ENCODE data around the gene CYP46A1.

The CYP46A1 gene

GRCh38 chr14:99648027-99648784, 35.9 kb upstream of the CYP46A1 start:
- TF ChIP-seq CTCF (IDR thresholded peaks at IDR 0.05; ENCODE audit: insufficient read depth, low read length, missing control alignments): no peak
- ChIA-PET CTCF (interaction anchor here (1.5 kb wide), 1 partner anchor 36 kb away, joined by 4 read pairs; the partner anchor contains the start of gene CYP46A1), POLR2A (no interaction called here)
- no peak for DNase-seq (ENCODE audit: low read depth, low spot score)
- H3K4me3 ChIP-seq (ENCODE audit: low read depth, low read length): no peak overlapping the region

- no peak overlapping the region for H3K4me3 ChIP-seq (ENCODE audit: low read depth, low read length)
- POLR2A ChIA-PET: no interaction called here
- no peak for TF ChIP-seq CTCF (IDR thresholded peaks at IDR 0.05; ENCODE audit: insufficient read depth, low read length, missing control alignments)
- DNase-seq (ENCODE audit: low read depth, low spot score): no peak
- CTCF ChIA-PET: no interaction called here
Observed at GRCh38 chr14:99649219-99649618, 34.9 kb upstream of the CYP46A1 start.

GRCh38 chr14:99649643-99650042, 34.5 kb upstream of the CYP46A1 start:
- no peak overlapping the region for H3K4me3 ChIP-seq (ENCODE audit: low read depth, low read length)
- ChIA-PET CTCF (no interaction called here), POLR2A (no interaction called here)
- no peak for TF ChIP-seq CTCF (IDR thresholded peaks at IDR 0.05; ENCODE audit: insufficient read depth, low read length, missing control alignments)
- no peak for DNase-seq (ENCODE audit: low read depth, low spot score)

GRCh38 chr14:99650189-99650588, 33.9 kb upstream of the CYP46A1 start:
- ChIA-PET POLR2A (no interaction called here), CTCF (no interaction called here)
- no peak for DNase-seq (ENCODE audit: low read depth, low spot score)
- TF ChIP-seq CTCF (IDR thresholded peaks at IDR 0.05; ENCODE audit: insufficient read depth, low read length, missing control alignments): no peak
- no peak overlapping the region for H3K4me3 ChIP-seq (ENCODE audit: low read depth, low read length)

GRCh38 chr14:99651953-99652746, 31.9 kb upstream of the CYP46A1 start:
- ChIA-PET POLR2A (no interaction called here), CTCF (interaction anchor here (0.6 to 1.3 kb wide), 2 partner anchors 134 to 161 kb away, joined by 3 read pairs; no protein-coding TSS in a partner anchor)
- no peak overlapping the region for H3K4me3 ChIP-seq (ENCODE audit: low read depth, low read length)
- TF ChIP-seq CTCF (IDR thresholded peaks at IDR 0.05; ENCODE audit: insufficient read depth, low read length, missing control alignments): no peak
- no peak for DNase-seq (ENCODE audit: low read depth, low spot score)

Data from AG04449 (cell line).